HEK293 (cell line): ENCODE measurements around the gene DGCR8.

Source experiments
- AEBP2 ChIP-seq: fragments of 450-650 bp; formaldehyde crosslinking; IDR thresholded peaks from 2 replicates; pipeline ENCODE4 v1.5.1; 2016; ENCODE audit warnings: missing biosample characterization, missing genetic modification characterization, borderline replicate concordance
- HOXD13 ChIP-seq: sonication (generic); formaldehyde crosslinking; IDR thresholded peaks from 2 replicates; pipeline ENCODE4 v1.8.0; 2022; ENCODE audit warnings: missing genetic modification reagents, borderline replicate concordance
- MYNN ChIP-seq: fragments of 450-650 bp; formaldehyde crosslinking; IDR thresholded peaks from 2 replicates; pipeline ENCODE4 v1.5.1; 2016; ENCODE audit warnings: missing biosample characterization, missing genetic modification characterization, borderline replicate concordance
- OVOL3 ChIP-seq: fragments of 450-650 bp; formaldehyde crosslinking; IDR thresholded peaks from 2 replicates; pipeline ENCODE4 v1.5.1; 2016; ENCODE audit warnings: missing biosample characterization, missing genetic modification characterization
- REPIN1 ChIP-seq: fragments of 450-650 bp; formaldehyde crosslinking; IDR thresholded peaks from 2 replicates; pipeline ENCODE4 v1.5.1; 2017; ENCODE audit warnings: missing biosample characterization, missing genetic modification characterization, low read depth
- YY1 ChIP-seq: fragments of 450-650 bp; formaldehyde crosslinking; IDR thresholded peaks from 2 replicates; pipeline ENCODE4 v1.5.1; 2018; ENCODE audit warnings: missing biosample characterization, missing genetic modification characterization
- YY2 ChIP-seq: fragments of 450-650 bp; formaldehyde crosslinking; IDR thresholded peaks from 2 replicates; pipeline ENCODE4 v1.5.1; 2016; ENCODE audit warnings: missing biosample characterization, missing genetic modification characterization
- ZBTB6 ChIP-seq: fragments of 450-650 bp; formaldehyde crosslinking; IDR thresholded peaks from 2 replicates; pipeline ENCODE4 v1.5.1; 2017; ENCODE audit warnings: missing biosample characterization, missing genetic modification characterization
- ZFP37 ChIP-seq: fragments of 450-650 bp; formaldehyde crosslinking; IDR thresholded peaks from 2 replicates; pipeline ENCODE4 v1.5.1; 2016; ENCODE audit warnings: missing biosample characterization, missing genetic modification characterization
- ZFP69B ChIP-seq: fragments of 450-650 bp; formaldehyde crosslinking; IDR thresholded peaks from 2 replicates; pipeline ENCODE4 v1.5.1; 2016; ENCODE audit warnings: missing biosample characterization, missing genetic modification characterization
- ZNF133 ChIP-seq: fragments of 450-650 bp; formaldehyde crosslinking; IDR thresholded peaks from 2 replicates; pipeline ENCODE4 v1.5.1; 2016; ENCODE audit warnings: missing biosample characterization, missing genetic modification characterization
- ZNF138 ChIP-seq: fragments of 450-650 bp; formaldehyde crosslinking; IDR thresholded peaks from 2 replicates; pipeline ENCODE4 v1.5.1; 2016; ENCODE audit warnings: missing biosample characterization, missing genetic modification characterization, borderline replicate concordance
- ZNF148 ChIP-seq: fragments of 450-650 bp; formaldehyde crosslinking; IDR thresholded peaks from 2 replicates; pipeline ENCODE4 v1.5.0; 2017; ENCODE audit warnings: missing biosample characterization, missing genetic modification characterization, borderline replicate concordance
- ZNF157 ChIP-seq: fragments of 450-650 bp; formaldehyde crosslinking; IDR thresholded peaks from 2 replicates; pipeline ENCODE4 v1.5.1; 2016; ENCODE audit warnings: missing biosample characterization, missing genetic modification characterization
- ZNF19 ChIP-seq: fragments of 450-650 bp; formaldehyde crosslinking; IDR thresholded peaks from 2 replicates; pipeline ENCODE4; 2016; ENCODE audit warnings: missing biosample characterization, missing genetic modification characterization, low read depth
- ZNF202 ChIP-seq: fragments of 450-650 bp; formaldehyde crosslinking; IDR thresholded peaks from 2 replicates; pipeline ENCODE4 v1.5.1; 2016; ENCODE audit warnings: missing biosample characterization, missing genetic modification characterization, borderline replicate concordance
- ZNF23 ChIP-seq: fragments of 450-650 bp; formaldehyde crosslinking; IDR thresholded peaks from 2 replicates; pipeline ENCODE4 v1.5.1; 2016; ENCODE audit warnings: missing biosample characterization, missing genetic modification characterization, borderline replicate concordance
- ZNF248 ChIP-seq: fragments of 450-650 bp; formaldehyde crosslinking; IDR thresholded peaks from 2 replicates; pipeline ENCODE4 v1.5.1; 2017; ENCODE audit warnings: missing biosample characterization, missing genetic modification characterization
- ZNF350 ChIP-seq: fragments of 450-650 bp; formaldehyde crosslinking; IDR thresholded peaks from 2 replicates; pipeline ENCODE4 v1.5.0; 2017; ENCODE audit warnings: missing biosample characterization, mild to moderate bottlenecking, missing genetic modification characterization
- ZNF426 ChIP-seq: fragments of 450-650 bp; formaldehyde crosslinking; IDR thresholded peaks from 2 replicates; pipeline ENCODE4 v1.5.1; 2017; ENCODE audit warnings: missing biosample characterization, missing genetic modification characterization, mild to moderate bottlenecking, inconsistent platforms, moderate library complexity
- ZNF48 ChIP-seq: fragments of 450-650 bp; formaldehyde crosslinking; IDR thresholded peaks from 2 replicates; pipeline ENCODE4 v1.5.1; 2016; ENCODE audit warnings: missing biosample characterization, missing genetic modification characterization
- ZNF488 ChIP-seq: fragments of 450-650 bp; formaldehyde crosslinking; IDR thresholded peaks from 2 replicates; pipeline ENCODE4 v1.5.1; 2016; ENCODE audit warnings: missing biosample characterization, missing genetic modification characterization
- ZNF518A ChIP-seq: fragments of 450-650 bp; formaldehyde crosslinking; conservative IDR thresholded peaks from 2 replicates; pipeline ENCODE4 v1.5.1; 2016; ENCODE audit warnings: low read depth, missing biosample characterization, missing genetic modification characterization
- ZNF544 ChIP-seq: fragments of 450-650 bp; formaldehyde crosslinking; IDR thresholded peaks from 2 replicates; pipeline ENCODE4 v1.5.0; 2017; ENCODE audit warnings: missing biosample characterization, missing genetic modification characterization
- ZNF560 ChIP-seq: fragments of 450-650 bp; formaldehyde crosslinking; IDR thresholded peaks from 2 replicates; pipeline ENCODE4 v1.5.1; 2017; ENCODE audit warnings: missing biosample characterization, missing genetic modification characterization, borderline replicate concordance
- ZNF561 ChIP-seq: fragments of 450-650 bp; IDR thresholded peaks from 2 replicates; pipeline ENCODE4 v1.5.1; 2018; ENCODE audit warnings: missing biosample characterization, missing genetic modification characterization, borderline replicate concordance
- ZNF610 ChIP-seq: fragments of 450-650 bp; formaldehyde crosslinking; IDR thresholded peaks from 2 replicates; pipeline ENCODE4 v1.5.1; 2016; ENCODE audit warnings: missing biosample characterization, missing genetic modification characterization, borderline replicate concordance
- ZNF701 ChIP-seq: fragments of 450-650 bp; formaldehyde crosslinking; IDR thresholded peaks from 2 replicates; pipeline ENCODE4 v1.5.1; 2016; ENCODE audit warnings: missing biosample characterization, missing genetic modification characterization

DGCR8 gene

GRCh38 chr22:20080776-20081654 is 974 bp downstream of the DGCR8 start (continued):
- TF ChIP-seq ZFP69B (tag by site-specific recombination) (peak; percentile 15; the same call in 1 of the 2 replicates), ZNF23 (no peak), ZNF610 (tag by site-specific recombination) (no peak), ZNF544 (tag by site-specific recombination) (no peak), ZNF350 (tag by site-specific recombination) (no peak), ZNF518A (no peak), ZNF148 (tag by site-specific recombination) (no peak), ZNF133 (tag by site-specific recombination) (no peak), ZNF560 (tag by site-specific recombination) (no peak), YY2 (0 out of 2 replicates have a peak, but pooled peaks have one; percentile 26), OVOL3 (tag by site-specific recombination) (no peak), ZFP37 (tag by site-specific recombination) (no peak), ZNF701 (tag by site-specific recombination) (no peak), MYNN (tag by site-specific recombination) (no peak), ZNF202 (tag by site-specific recombination) (no peak), AEBP2 (tag by site-specific recombination) (no peak), REPIN1 (tag by site-specific recombination) (no peak), ZNF19 (tag by site-specific recombination) (no peak), ZNF157 (no peak), HOXD13 (CRISPR knock-in tag) (no peak), ZNF48 (tag by site-specific recombination) (no peak), ZNF426 (tag by site-specific recombination) (no peak), ZNF561 (tag by site-specific recombination) (no peak), ZNF248 (no peak), ZNF138 (tag by site-specific recombination) (no peak), ZNF488 (tag by site-specific recombination) (no peak), YY1 (tag by site-specific recombination) (no peak; the same call in 1 of the 2 replicates), ZBTB6 (tag by site-specific recombination) (no peak)
